ENCODE results near the gene CPEB4. TPM values are rescaled to one million over a fixed set of nuclear protein-coding genes. Genes with fewer than 3 reads are reported as not detected.
A peak's percentile ranks its signal among the peaks of the same experiment; 100 is the strongest.

CPEB4 gene
- total and polyA plus RNA-seq, 9 of the 15 experiments (the other 6 are each of a cell fraction or from before 2014, with no cell fraction given), result 7.4 to 21.3 (median 12.4) TPM

- TF ChIP-seq ZNF280A (IDR thresholded peaks at IDR 0.05; ENCODE audit: low read depth, partially characterized antibody), result no peak
- no peak for TF ChIP-seq SREBF1 (IDR thresholded peaks at IDR 0.05; ENCODE audit: borderline replicate concordance, low read depth, low read length)
- TF ChIP-seq ZBED1 (IDR thresholded peaks at IDR 0.05), result peak; percentile 90
- peak; percentile 88 for TF ChIP-seq MTA3 (IDR thresholded peaks at IDR 0.05; ENCODE audit: borderline replicate concordance)
- TF ChIP-seq ZSCAN32 (CRISPR knock-in tag; IDR thresholded peaks at IDR 0.05), result no peak
- peak; percentile 83; the same call in 1 of the 2 replicates for TF ChIP-seq ZBTB2 (IDR thresholded peaks at IDR 0.05)
- peak; percentile 82 for TF ChIP-seq NFATC3 (IDR thresholded peaks at IDR 0.05)
- TF ChIP-seq CHD7 (IDR thresholded peaks at IDR 0.05; ENCODE audit: low read depth, low read length), result no peak
- 0 out of 2 replicates have a peak, but pooled peaks have one; percentile 55 for TF ChIP-seq ILF3 (IDR thresholded peaks at IDR 0.05; ENCODE audit: borderline replicate concordance)
- no peak for TF ChIP-seq HNRNPUL1 (IDR thresholded peaks at IDR 0.05; ENCODE audit: low read length)
- TF ChIP-seq U2AF1 (optimal IDR thresholded peaks at IDR 0.05; ENCODE audit: low read depth, low read length), result no peak
- TF ChIP-seq HDAC6 (IDR thresholded peaks at IDR 0.05; ENCODE audit: low read depth, low read length), result no peak
- TF ChIP-seq ILK (tag; IDR thresholded peaks at IDR 0.05; ENCODE audit: borderline replicate concordance, low read depth), result no peak
- no peak; the same call in 1 of the 2 replicates for TF ChIP-seq EHMT2 (IDR thresholded peaks at IDR 0.05)
- TF ChIP-seq PYGO2 (tag; IDR thresholded peaks at IDR 0.05), result no peak
Measured at GRCh38 chr5:173839117-173839713, 48.9 kb upstream of the CPEB4 start (continued).
